Mesenchymal stem cell (in vitro differentiated cells and primary cell): ENCODE measurements around the gene LYPD6B.

Source experiments
- DNase-seq: peaks from one replicate; pipeline ENCODE4 v3.0.0-alpha.2; 2013
- H2AFZ ChIP-seq: one replicate; pipeline ENCODE4 v1.6.1; 2013; ENCODE audit warnings: low read depth, mild to moderate bottlenecking, control low read depth, inconsistent platforms, low read length, moderate library complexity
- H2AK5ac ChIP-seq: 2 replicates; pipeline ENCODE4 v1.6.1; 2013; ENCODE audit warnings: low read length, moderate library complexity, mild to moderate bottlenecking, inconsistent platforms; ENCODE audit not compliant: severe bottlenecking
- H2BK120ac ChIP-seq: one replicate; pipeline ENCODE4 v1.6.1; 2013; ENCODE audit warnings: low read depth, mild to moderate bottlenecking, inconsistent platforms, low read length, moderate library complexity
- H2BK12ac ChIP-seq, 2 experiments: one replicate each; pipeline ENCODE4 v1.6.1; 2013; ENCODE audit warnings: inconsistent platforms in 2 of 2, low read length in 2 of 2, mild to moderate bottlenecking in 2 of 2, moderate library complexity in 2 of 2, control low read depth in 1 of 2
- H2BK15ac ChIP-seq: one replicate; pipeline ENCODE4 v1.6.1; 2013; ENCODE audit warnings: mild to moderate bottlenecking, low read depth, inconsistent platforms; ENCODE audit not compliant: poor library complexity, severe bottlenecking
- H2BK5ac ChIP-seq: 2 replicates; pipeline ENCODE4 v1.6.1; 2013; ENCODE audit warnings: low read depth, mild to moderate bottlenecking, low read length, control low read depth, inconsistent platforms; ENCODE audit not compliant: poor library complexity, severe bottlenecking
- H3K14ac ChIP-seq, 2 experiments: one replicate each; pipeline ENCODE4 v1.6.1; 2013; ENCODE audit warnings: inconsistent platforms in 2 of 2, low read length in 2 of 2, control low read depth in 1 of 2, mild to moderate bottlenecking in 1 of 2, moderate library complexity in 1 of 2
- H3K18ac ChIP-seq, 2 experiments: one replicate each; pipeline ENCODE4 v1.6.1; 2013; ENCODE audit warnings: inconsistent platforms in 2 of 2, low read length in 2 of 2, control low read depth in 1 of 2, low read depth in 1 of 2, mild to moderate bottlenecking in 1 of 2
- H3K23ac ChIP-seq, 2 experiments: one replicate each; pipeline ENCODE4 v1.6.1; 2013; ENCODE audit warnings: inconsistent platforms in 2 of 2, low read length in 2 of 2, mild to moderate bottlenecking in 2 of 2, moderate library complexity in 2 of 2, control low read depth in 1 of 2
- H3K27ac ChIP-seq: 2 replicates; pipeline ENCODE4 v1.5.1; 2013; ENCODE audit warnings: mild to moderate bottlenecking, moderate library complexity, low read length, control low read depth, inconsistent platforms; ENCODE audit not compliant: poor library complexity, severe bottlenecking
- H3K27me3 ChIP-seq, 2 experiments: 2 replicates each; pipeline versions ENCODE4 v1.6.1 to v1.7.0; 2013; ENCODE audit warnings: low read length in 2 of 2, mild to moderate bottlenecking in 2 of 2, moderate library complexity in 2 of 2, control low read depth in 1 of 2, inconsistent platforms in 1 of 2; ENCODE audit not compliant: control insufficient read depth in 1 of 2, insufficient read depth in 1 of 2
- H3K36me3 ChIP-seq, 2 experiments: 2 replicates each; pipeline versions ENCODE4 v1.6.1 to v1.7.0; 2013; ENCODE audit warnings: low read length in 2 of 2, control low read depth in 1 of 2, inconsistent platforms in 1 of 2, low read depth in 1 of 2, mild to moderate bottlenecking in 1 of 2; ENCODE audit not compliant: insufficient read depth in 2 of 2, control insufficient read depth in 1 of 2
- H3K4ac ChIP-seq, 2 experiments: one replicate each; pipeline ENCODE4 v1.6.1; 2013; ENCODE audit warnings: inconsistent platforms in 2 of 2, low read length in 2 of 2, mild to moderate bottlenecking in 2 of 2, moderate library complexity in 2 of 2, control low read depth in 1 of 2, low read depth in 1 of 2
- H3K4me1 ChIP-seq: 2 replicates; pipeline ENCODE4 v1.6.1; 2013; ENCODE audit warnings: low read depth, low read length, control low read depth; ENCODE audit not compliant: control insufficient read depth, insufficient read depth
- H3K4me2 ChIP-seq: 2 replicates; pipeline ENCODE4 v1.6.1; 2013; ENCODE audit warnings: low read length, mild to moderate bottlenecking, inconsistent platforms; ENCODE audit not compliant: poor library complexity, severe bottlenecking
- H3K4me3 ChIP-seq, 2 experiments: 2 replicates each; pipeline versions ENCODE4 v1.5.1 to v1.7.0; 2013; ENCODE audit warnings: low read length in 2 of 2, mild to moderate bottlenecking in 2 of 2, control low read depth in 1 of 2, low read depth in 1 of 2; ENCODE audit not compliant: insufficient read depth in 1 of 2
- H3K79me1 ChIP-seq: replicated peaks from 2 replicates; pipeline ENCODE4 v1.6.1; 2013; ENCODE audit warnings: mild to moderate bottlenecking, control low read depth, low read length, inconsistent platforms; ENCODE audit not compliant: poor library complexity, severe bottlenecking
- H3K9ac ChIP-seq: 2 replicates; pipeline ENCODE4 v1.7.0; 2013; ENCODE audit warnings: mild to moderate bottlenecking, low read length, moderate library complexity
- H3K9me3 ChIP-seq: 2 replicates; pipeline ENCODE4 v1.7.0; 2013; ENCODE audit warnings: mild to moderate bottlenecking, low read length; ENCODE audit not compliant: control insufficient read depth
- H4K8ac ChIP-seq: one replicate; pipeline ENCODE4 v1.6.1; 2013; ENCODE audit warnings: inconsistent platforms, mild to moderate bottlenecking, low read length, moderate library complexity
- H4K91ac ChIP-seq: one replicate; pipeline ENCODE4 v1.6.1; 2013; ENCODE audit warnings: mild to moderate bottlenecking, low read length, inconsistent platforms
- WGBS: methylation state at CpG from one replicate; pipeline ENCODE4 v1.1.7; 2013; ENCODE audit warnings: mixed read lengths; 5-methylcytosine and 5-hydroxymethylcytosine counted together

Gene LYPD6B

DNA sequence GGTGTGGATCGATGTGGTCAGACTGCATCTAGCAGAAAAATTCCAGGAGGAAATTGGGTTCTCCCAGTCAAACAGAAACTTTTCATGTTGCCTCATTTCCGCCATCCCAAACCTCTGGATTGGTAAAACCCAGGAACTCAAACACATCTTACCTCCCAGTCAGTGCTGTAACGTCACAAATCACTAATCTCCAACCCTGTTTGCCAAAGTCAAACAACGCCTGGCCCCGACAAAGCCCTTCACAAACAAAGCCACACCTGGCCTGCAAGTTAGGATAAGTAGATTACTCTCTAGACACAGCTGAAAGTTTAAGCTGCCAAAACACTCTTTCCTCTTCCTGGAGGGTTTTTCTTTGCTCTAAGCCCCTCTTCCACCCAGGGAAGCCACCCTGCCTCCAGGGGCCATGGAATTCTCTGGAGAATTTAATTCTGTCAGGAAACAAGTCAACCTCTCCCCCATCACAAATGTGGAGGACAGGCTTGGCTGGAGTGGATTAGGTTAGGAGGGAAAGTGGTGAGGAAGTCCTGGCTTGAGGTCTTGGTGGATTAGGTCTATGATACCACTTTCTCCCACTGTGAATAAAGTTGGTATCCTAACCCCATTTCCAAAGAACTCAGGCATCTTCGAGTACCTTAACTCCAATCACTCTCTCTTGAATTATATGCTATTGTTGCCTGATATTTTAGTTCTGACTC is 86.7 kb downstream of the LYPD6B start:
- Histone ChIP-seq H3K4ac (no peak overlapping the region), H3K9me3 (no peaks in the 10 kb centered on the region), H2BK15ac (no peak overlapping the region), H3K27me3 (peaks cover 0 to 3% of the 10 kb centered on the region in 2 experiments), H2AK5ac (no peak overlapping the region), H3K36me3 (no peaks in the 10 kb centered on the region), H3K4me3 (no peak overlapping the region), H3K23ac (no peak overlapping the region), H3K14ac (no peak overlapping the region), H3K9ac (no peak overlapping the region), H2BK120ac (no peak overlapping the region), H3K79me1 (no peaks in the 10 kb centered on the region), H2BK5ac (no peak overlapping the region), H3K4me1 (no peaks in the 10 kb centered on the region), H4K91ac (no peak overlapping the region), H3K27ac (no peak overlapping the region), H2BK12ac (no peak overlapping the region), H2AFZ (no peak overlapping the region), H3K18ac (no peak overlapping the region), H4K8ac (no peak overlapping the region), H3K4me2 (no peak overlapping the region)
- WGBS: 75% methylated on average over 5 of the region's 6 CpGs
- DNase-seq: no peak

DNA sequence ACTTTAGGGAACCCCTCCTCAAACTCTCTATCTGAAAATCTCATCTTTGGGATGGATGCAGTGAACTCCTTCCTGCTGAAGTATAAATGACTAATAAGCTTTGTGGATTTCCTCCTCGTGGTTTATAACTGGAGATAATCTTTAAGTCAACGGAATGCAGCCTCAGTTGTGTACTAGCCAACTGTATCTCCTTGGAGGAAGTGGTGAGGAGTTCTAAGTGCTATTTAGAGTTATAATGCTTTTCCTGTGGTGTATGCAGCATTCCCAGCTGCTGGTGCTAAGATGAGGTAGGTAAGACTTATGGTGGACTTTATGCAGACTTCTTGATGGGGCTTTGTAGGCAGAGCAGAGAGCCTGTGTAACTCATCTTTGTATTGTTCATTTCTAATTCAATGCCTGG is 90.9 kb downstream of the LYPD6B start:
- Histone ChIP-seq H3K9me3 (no peaks in the 10 kb centered on the region), H3K4me3 (no peak overlapping the region), H3K27ac (no peak overlapping the region), H3K4me1 (no peaks in the 10 kb centered on the region), H3K23ac (no peak overlapping the region), H2BK120ac (no peak overlapping the region), H2BK5ac (no peak overlapping the region), H3K14ac (no peak overlapping the region), H4K8ac (no peak overlapping the region), H3K79me1 (no peaks in the 10 kb centered on the region), H3K4ac (no peak overlapping the region), H2BK15ac (no peak overlapping the region), H2AK5ac (no peak overlapping the region), H2BK12ac (no peak overlapping the region), H3K36me3 (no peaks in the 10 kb centered on the region), H3K18ac (peak overlapping the region in 1 of 2 experiments; percentile 2), H3K9ac (no peak overlapping the region), H3K4me2 (no peak overlapping the region), H4K91ac (no peak overlapping the region), H2AFZ (no peak overlapping the region), H3K27me3 (peaks cover 0 to 3% of the 10 kb centered on the region in 2 experiments)
- WGBS: 20% methylated on average over 2 of the region's 2 CpGs
- peak; percentile 66 for DNase-seq

DNA sequence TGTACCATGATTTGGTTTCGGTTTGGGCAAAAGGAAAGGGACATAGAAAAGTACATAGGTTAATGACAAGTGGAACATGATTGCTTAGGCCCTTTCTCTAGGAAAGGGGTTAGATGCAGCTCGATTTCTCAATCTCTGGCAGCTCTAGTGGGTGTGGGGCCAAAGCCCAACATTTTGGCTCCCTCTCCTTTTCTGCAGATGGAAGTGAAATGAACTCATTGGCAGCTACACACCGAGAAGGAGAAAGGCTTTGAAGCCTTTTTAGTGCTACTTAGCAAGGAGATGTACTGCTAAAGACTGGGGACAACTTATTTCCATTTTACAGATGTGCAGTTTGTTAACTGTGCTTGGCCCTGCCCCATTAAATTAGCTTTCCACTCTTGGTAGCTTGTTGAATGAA is 93.8 kb downstream of the LYPD6B start:
- no peaks in the 10 kb centered on the region for H3K9me3 ChIP-seq
- no peak overlapping the region for H4K8ac ChIP-seq
- H3K4ac ChIP-seq: no peak overlapping the region
- no peak overlapping the region for H2BK15ac ChIP-seq
- no peaks in the 10 kb centered on the region for H3K79me1 ChIP-seq
- H2BK120ac ChIP-seq: no peak overlapping the region
- no peak overlapping the region for H2BK12ac ChIP-seq
- H4K91ac ChIP-seq: no peak overlapping the region
- no peaks in the 10 kb centered on the region for H3K4me1 ChIP-seq
- 57% methylated on average over 3 of the region's 3 CpGs for WGBS
- H2BK5ac ChIP-seq: no peak overlapping the region
- no peaks in the 10 kb centered on the region for H3K27me3 ChIP-seq
- H3K27ac ChIP-seq: no peak overlapping the region
- H3K23ac ChIP-seq: no peak overlapping the region
- no peak for DNase-seq
- H3K36me3 ChIP-seq: no peaks in the 10 kb centered on the region
- H3K14ac ChIP-seq: no peak overlapping the region
- H3K18ac ChIP-seq: no peak overlapping the region
- no peak overlapping the region for H2AFZ ChIP-seq
- H3K9ac ChIP-seq: no peak overlapping the region
- H3K4me2 ChIP-seq: no peak overlapping the region
- no peak overlapping the region for H3K4me3 ChIP-seq
- H2AK5ac ChIP-seq: no peak overlapping the region

DNA sequence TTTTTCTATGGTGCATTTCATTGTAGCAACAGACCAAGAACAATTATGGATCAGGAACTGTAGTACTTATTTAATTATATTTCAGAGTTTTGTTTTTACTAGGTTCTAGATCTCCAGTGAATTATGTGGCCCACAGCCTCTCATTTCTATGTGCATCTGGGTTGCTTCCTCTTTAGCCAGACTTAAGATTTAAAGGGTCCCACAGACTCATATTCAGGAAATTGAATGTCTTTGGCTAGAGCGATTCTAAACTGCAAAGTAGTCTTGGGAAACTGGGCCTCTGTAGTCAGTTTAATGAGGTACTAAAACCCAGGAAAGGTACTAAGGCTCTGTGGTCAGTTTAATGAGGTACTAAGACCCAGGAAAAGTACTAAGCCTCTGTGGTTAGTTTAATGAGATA is 94.4 kb downstream of the LYPD6B start:
- no peak overlapping the region for H2BK120ac ChIP-seq
- no peak overlapping the region for H3K4me3 ChIP-seq
- no peaks in the 10 kb centered on the region for H3K36me3 ChIP-seq
- H4K91ac ChIP-seq: no peak overlapping the region
- no peak for DNase-seq
- no peak overlapping the region for H3K27ac ChIP-seq
- no peak overlapping the region for H3K4ac ChIP-seq
- no peak overlapping the region for H2BK5ac ChIP-seq
- H3K14ac ChIP-seq: no peak overlapping the region
- H3K9me3 ChIP-seq: no peaks in the 10 kb centered on the region
- H3K4me2 ChIP-seq: no peak overlapping the region
- no peak overlapping the region for H3K18ac ChIP-seq
- H2AK5ac ChIP-seq: no peak overlapping the region
- H3K4me1 ChIP-seq: no peaks in the 10 kb centered on the region
- no peaks in the 10 kb centered on the region for H3K27me3 ChIP-seq
- no peak overlapping the region for H2BK15ac ChIP-seq
- no peak overlapping the region for H2BK12ac ChIP-seq
- no peak overlapping the region for H3K23ac ChIP-seq
- no peak overlapping the region for H3K9ac ChIP-seq
- no peaks in the 10 kb centered on the region for H3K79me1 ChIP-seq
- 91% methylated on average over 1 of the region's 1 CpG for WGBS
- H2AFZ ChIP-seq: no peak overlapping the region
- no peak overlapping the region for H4K8ac ChIP-seq
